Duodenal mucosa (tissue), 2 donors: ENCODE results near the gene CLCNKA.
"Not testable (repeated sequence)": the region's sequence is repeated elsewhere in the genome, so short reads cannot be mapped to it uniquely, and the experiment has no call there.

Source experiments
- H3K27ac ChIP-seq: one replicate; pipeline ENCODE4 v1.7.0; 2013; ENCODE audit warnings: low read depth, low read length
- H3K27me3 ChIP-seq, 2 donors: one replicate each; pipeline ENCODE4 v1.7.0; 2013; ENCODE audit warnings: low read length in 2 of 2, control low read depth in 1 of 2; ENCODE audit not compliant: insufficient read depth in 2 of 2, control insufficient read depth in 1 of 2
- H3K36me3 ChIP-seq, 2 donors: one replicate each; pipeline ENCODE4 v1.7.0; 2013; ENCODE audit warnings: low read length in 2 of 2, control low read depth in 1 of 2; ENCODE audit not compliant: insufficient read depth in 2 of 2, control insufficient read depth in 1 of 2
- H3K4me1 ChIP-seq, 2 donors: one replicate each; pipeline ENCODE4 v1.7.0; 2013; ENCODE audit warnings: low read length in 2 of 2, control low read depth in 1 of 2; ENCODE audit not compliant: insufficient read depth in 2 of 2, control insufficient read depth in 1 of 2
- H3K4me3 ChIP-seq, 2 donors: one replicate each; pipeline ENCODE4 v1.7.0; 2013; ENCODE audit warnings: low read length in 2 of 2, low read depth in 1 of 2
- H3K9ac ChIP-seq, 2 donors: one replicate each; pipeline ENCODE4 v1.7.0; 2013; ENCODE audit warnings: low read length in 2 of 2, low read depth in 1 of 2
- H3K9me3 ChIP-seq, 2 donors: one replicate each; pipeline ENCODE4 v1.7.0; 2013; ENCODE audit warnings: low read length in 2 of 2, control low read depth in 1 of 2; ENCODE audit not compliant: control insufficient read depth in 1 of 2

CLCNKA gene

GRCh38 chr1:16051949-16052348 lies 30.1 kb downstream of the CLCNKA start:
- not testable (repeated sequence) for H3K9ac ChIP-seq, H3K27me3 ChIP-seq, H3K9me3 ChIP-seq, H3K4me3 ChIP-seq, H3K36me3 ChIP-seq, H3K27ac ChIP-seq, H3K4me1 ChIP-seq

GRCh38 chr1:16053781-16054502 lies 32.1 kb downstream of the CLCNKA start:
- Histone ChIP-seq H3K27ac (no peak overlapping the region), H3K9ac (no peak overlapping the region), H3K27me3 (no peaks in the 10 kb centered on the region), H3K4me3 (no peak overlapping the region), H3K4me1 (no peaks in the 10 kb centered on the region), H3K9me3 (no peaks in the 10 kb centered on the region), H3K36me3 (no peaks in the 10 kb centered on the region)

- Histone ChIP-seq H3K9me3 (no peaks in the 10 kb centered on the region), H3K36me3 (no peaks in the 10 kb centered on the region), H3K27ac (no peak overlapping the region), H3K9ac (no peak overlapping the region), H3K4me1 (no peaks in the 10 kb centered on the region), H3K27me3 (no peaks in the 10 kb centered on the region), H3K4me3 (no peak overlapping the region)
Observed at GRCh38 chr1:16054598-16055540, 33.0 kb downstream of the CLCNKA start.

GRCh38 chr1:16055613-16056520 lies 34.0 kb downstream of the CLCNKA start:
- H3K9ac ChIP-seq, result no peak overlapping the region
- no peaks in the 10 kb centered on the region for H3K27me3 ChIP-seq
- H3K9me3 ChIP-seq, result no peaks in the 10 kb centered on the region
- peak overlapping the region in 1 of 2 donors; percentile 16 for H3K4me3 ChIP-seq
- no peaks in the 10 kb centered on the region for H3K4me1 ChIP-seq
- no peak overlapping the region for H3K27ac ChIP-seq
- H3K36me3 ChIP-seq, result no peaks in the 10 kb centered on the region

- H3K36me3 ChIP-seq, H3K9ac ChIP-seq, H3K27ac ChIP-seq, H3K9me3 ChIP-seq, H3K4me1 ChIP-seq, H3K27me3 ChIP-seq, H3K4me3 ChIP-seq: not testable (repeated sequence)
Observed at GRCh38 chr1:16056521-16056912, 34.7 kb downstream of the CLCNKA start.

- not testable (repeated sequence) for H3K4me3 ChIP-seq, H3K27ac ChIP-seq, H3K27me3 ChIP-seq
Observed at GRCh38 chr1:16057314-16057915, 35.6 kb downstream of the CLCNKA start.

GRCh38 chr1:16058394-16059120 lies 36.7 kb downstream of the CLCNKA start:
- not testable (repeated sequence) for H3K27me3 ChIP-seq, H3K36me3 ChIP-seq, H3K9me3 ChIP-seq, H3K4me3 ChIP-seq, H3K27ac ChIP-seq, H3K4me1 ChIP-seq, H3K9ac ChIP-seq

More at GRCh38 chr1:16057314-16057915, 35.6 kb downstream of the CLCNKA start:
- not testable (repeated sequence) for H3K9me3 ChIP-seq, H3K4me1 ChIP-seq, H3K36me3 ChIP-seq, H3K9ac ChIP-seq

GRCh38 chr1:16061266-16061665 lies 39.4 kb downstream of the CLCNKA start:
- Histone ChIP-seq H3K9me3 (no peaks in the 10 kb centered on the region), H3K27me3 (no peaks in the 10 kb centered on the region), H3K4me3 (no peak overlapping the region), H3K27ac (no peak overlapping the region), H3K4me1 (no peaks in the 10 kb centered on the region), H3K9ac (no peak overlapping the region), H3K36me3 (no peaks in the 10 kb centered on the region)

GRCh38 chr1:16061989-16062686 lies 40.3 kb downstream of the CLCNKA start:
- H3K27ac ChIP-seq, H3K4me3 ChIP-seq, H3K36me3 ChIP-seq, H3K27me3 ChIP-seq, H3K9me3 ChIP-seq, H3K9ac ChIP-seq, H3K4me1 ChIP-seq: not testable (repeated sequence)
